Measurements from ENCODE around the gene UBC.
A peak's percentile ranks its signal among the peaks of the same experiment; 100 is the strongest.

GRCh38 chr12:124904306-124905098 lies 9.9 kb downstream of the UBC start:
- TF ChIP-seq CTCF (IDR thresholded peaks at IDR 0.05) (no peak), POLR2A (IDR thresholded peaks at IDR 0.05) (peak; percentile 26 to 46)

All from tibial nerve (tissue), 3 donors.